PC-3 (cell line): ENCODE measurements around the gene MAB21L4.

Experiments
- CTCF ChIP-seq: fragments of 300-600 bp; sonication (generic); conservative IDR thresholded peaks from 2 replicates; pipeline ENCODE4 v1.5.1; 2017; ENCODE audit warnings: antibody characterized with exemption, low read depth, mild to moderate bottlenecking, low read length
- EZH2 ChIP-seq: fragments of 300-600 bp; sonication (generic); IDR thresholded peaks from one replicate; pipeline ENCODE4 v1.6.1; 2017; ENCODE audit warnings: antibody characterized with exemption, mild to moderate bottlenecking, low read length; ENCODE audit not compliant: unreplicated experiment

DNA sequence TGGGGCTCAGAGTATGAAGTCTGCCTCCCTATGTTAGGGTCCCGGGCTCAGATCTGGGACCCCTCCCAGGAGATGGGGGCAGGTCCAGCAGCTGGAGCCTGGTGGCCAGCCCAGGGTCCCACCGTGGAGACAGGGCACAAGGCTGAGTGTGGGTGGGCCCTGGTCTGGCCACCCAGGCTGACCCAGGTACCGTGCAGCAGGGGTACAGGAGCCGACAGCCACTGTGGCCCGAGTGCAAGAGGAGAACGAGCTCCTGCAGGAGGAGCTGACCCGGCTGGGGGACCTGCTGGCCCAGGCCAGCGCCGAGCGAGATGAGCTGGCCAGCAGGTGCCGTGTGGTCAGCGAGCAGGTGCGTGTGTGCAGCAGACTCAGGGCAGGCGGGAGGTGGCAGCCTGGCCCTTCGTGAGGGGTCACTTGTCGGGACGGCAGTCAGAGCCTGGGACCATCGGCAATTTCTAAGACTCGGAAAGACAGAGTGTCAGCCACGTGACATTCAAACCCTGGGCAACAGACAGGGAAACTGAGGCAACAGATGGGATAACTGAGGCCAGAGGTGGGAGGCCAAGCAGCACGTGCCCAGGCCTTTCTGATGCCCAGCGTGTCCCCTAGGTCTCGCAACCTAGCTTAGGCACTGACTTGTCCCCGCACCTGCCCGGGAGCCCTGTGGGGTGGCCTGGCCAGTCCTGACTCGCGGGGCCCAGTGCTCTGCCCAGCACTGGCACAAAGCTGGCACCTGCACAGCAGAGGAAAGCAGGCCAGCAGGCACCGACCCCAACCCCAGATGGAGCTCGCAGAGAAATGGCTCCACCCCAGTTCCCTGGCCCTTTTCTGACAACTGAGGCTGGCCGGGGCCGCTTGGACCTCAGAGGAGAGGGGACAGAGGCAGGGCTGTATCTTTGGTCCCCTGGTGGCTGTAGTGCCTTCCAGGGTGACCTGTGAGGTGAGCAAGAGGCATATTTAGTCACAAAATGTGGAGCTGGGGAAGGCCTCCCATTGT, 24.1 kb upstream of the MAB21L4 start:
- TF ChIP-seq CTCF (no peak), EZH2 (no peak)
